HG03045 (cell line): ENCODE results near the gene RAD51B.
"Not testable (repeated sequence)": the region's sequence is repeated elsewhere in the genome, so short reads cannot be mapped to it uniquely, and the experiment has no call there.

Experiments used
- ATAC-seq: cut with Tn5 transposase; IDR thresholded peaks from one replicate; pipeline ENCODE4 v1.9.1; 2021; ENCODE audit warnings: mild to moderate bottlenecking, moderate library complexity; ENCODE audit not compliant: unreplicated experiment

Gene RAD51B

DNA sequence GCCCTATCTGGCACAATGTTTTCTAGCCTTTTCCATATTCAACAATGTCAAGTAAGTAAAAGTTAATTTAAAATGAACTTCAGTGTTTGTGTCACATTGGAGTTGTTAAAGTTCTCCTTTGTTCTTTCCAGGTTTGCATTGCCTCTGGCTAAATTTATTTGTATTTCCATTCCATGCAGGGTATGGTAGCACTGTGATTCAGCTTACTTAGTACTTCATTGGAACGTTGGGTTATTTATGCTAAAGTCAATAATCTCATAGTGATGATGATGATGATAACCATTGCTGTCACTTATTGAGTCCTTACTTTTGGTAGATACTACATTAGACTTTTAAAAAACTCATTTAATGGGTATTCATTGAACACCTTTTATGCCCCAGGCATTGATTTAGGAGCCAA is 286.9 kb downstream of the RAD51B start:
- ATAC-seq, result no peak

DNA sequence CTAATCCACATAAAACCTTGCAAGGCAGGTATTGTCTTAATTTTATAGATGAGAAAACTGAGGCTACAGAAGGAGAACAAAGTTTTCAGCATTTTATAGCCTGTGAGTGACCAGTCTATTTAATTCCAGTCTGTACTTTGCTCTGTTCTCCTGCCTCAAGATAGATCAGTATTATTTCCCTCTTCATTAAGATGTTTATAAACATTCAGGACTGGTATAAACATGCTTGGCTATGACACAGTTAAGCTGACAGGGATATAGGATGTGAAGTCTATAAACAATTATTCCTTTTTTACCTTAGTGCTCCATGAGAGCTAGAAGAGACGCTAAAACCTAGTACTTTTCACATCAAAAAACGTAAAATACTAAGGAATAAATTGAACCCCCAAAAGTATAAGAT is 287.3 kb downstream of the RAD51B start:
- no peak for ATAC-seq

DNA sequence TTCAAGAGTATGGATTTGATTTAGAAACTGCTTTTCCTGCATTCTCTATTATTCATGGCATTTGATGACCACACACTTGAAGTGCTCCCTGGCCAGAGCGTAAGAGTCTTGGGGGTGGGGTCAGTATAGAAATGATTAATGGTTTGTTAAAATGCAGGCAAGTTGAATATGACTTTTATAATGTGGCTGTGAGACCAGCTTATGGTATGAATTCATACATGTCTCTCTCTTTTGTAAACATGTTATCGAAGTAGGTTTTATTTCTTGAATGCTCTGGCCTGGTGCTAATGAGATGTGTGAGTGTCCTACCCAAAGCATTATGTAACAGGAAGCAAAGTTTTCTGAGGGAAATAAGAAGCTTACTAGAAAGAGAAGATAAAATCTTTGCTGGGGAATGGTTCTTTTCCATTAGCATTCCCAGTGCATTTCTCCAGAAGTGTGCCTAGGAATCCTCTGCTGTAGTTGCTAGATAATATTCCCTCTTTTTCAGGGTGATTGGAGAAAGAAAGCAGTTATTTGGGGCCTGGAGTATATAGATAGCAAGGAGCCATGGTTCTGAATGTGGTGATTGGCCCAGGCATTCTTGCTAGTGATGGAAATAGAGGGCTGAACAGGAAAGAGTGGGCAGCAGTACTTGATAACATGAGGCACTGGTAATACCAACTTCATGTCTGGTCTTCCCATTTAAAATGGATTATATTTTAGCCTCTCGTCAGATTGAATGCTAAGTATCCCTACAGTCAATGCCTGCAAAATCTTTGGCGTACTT is 289.7 kb downstream of the RAD51B start:
- no peak for ATAC-seq

DNA sequence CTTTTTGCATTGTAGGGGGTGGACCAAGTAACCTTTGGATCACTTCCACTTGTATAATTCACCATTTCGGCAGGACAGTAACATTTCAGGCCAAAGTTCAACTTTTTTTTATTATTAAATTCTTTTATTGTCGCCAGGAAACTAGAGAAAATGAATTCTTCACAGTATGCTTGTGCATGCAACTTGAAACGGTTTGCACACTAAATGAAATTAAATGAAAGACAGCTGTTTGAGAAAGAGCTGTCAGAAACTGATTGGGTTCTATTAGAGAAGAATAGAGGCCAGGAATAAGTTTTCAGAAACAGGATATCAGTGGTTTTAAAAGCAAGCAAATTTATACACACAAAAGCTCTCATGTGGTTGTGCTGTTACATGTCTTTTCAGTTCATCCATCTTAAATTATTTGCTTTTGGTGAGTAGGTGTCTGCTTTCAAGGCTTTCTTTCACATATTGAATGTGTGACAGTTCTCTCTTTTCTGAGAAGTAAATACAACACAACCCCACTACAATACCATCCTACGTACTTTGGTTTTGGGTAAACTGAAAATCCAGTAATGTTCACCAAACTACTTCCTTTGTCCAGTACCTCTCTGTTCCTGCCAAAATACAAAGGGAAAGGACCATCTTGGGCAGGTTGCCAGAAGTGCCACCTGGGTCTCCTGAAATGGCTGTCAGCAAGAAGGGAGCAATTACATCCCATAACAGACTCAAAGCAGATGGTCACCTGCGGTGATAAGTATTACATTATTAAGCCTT is 291.7 kb downstream of the RAD51B start:
- no peak for ATAC-seq

DNA sequence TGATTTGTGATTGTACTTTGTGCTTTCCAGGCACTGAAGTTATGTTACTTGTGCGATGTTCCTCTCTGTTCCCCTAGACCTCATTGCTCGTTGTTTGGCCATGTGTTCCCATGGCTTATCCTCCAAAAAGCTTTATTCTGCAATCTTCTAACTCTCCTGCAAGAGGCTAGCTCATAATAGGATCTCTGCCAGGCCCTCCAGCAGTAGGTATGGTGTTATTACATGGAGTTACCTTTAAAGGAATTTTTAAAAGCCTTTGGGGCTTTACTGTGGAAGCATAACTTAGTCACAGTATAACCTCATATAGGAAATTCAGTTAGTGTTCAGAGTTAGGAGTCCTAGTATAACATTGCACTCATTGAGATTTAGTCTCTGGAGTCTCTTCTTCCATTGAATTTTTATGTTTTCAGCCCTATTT is 292.3 kb downstream of the RAD51B start:
- ATAC-seq, result no peak

DNA sequence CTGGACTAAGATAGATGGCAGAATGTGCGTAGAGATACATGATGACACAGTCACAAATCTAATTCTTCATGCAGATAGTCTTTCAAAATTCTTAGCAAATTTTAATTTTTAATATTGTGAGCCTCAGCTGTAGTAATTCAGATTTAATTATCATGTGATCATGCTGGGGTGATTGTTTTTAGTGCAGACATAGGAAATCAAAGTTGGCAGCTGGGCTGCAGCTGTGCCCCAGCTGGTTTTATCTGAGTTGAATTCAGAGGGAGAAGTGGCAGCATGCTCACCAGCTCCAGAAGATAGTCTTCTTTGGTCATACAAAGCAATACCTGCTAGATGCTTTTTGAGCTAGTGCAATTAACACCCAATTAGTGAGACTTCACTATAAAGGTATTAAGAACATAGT is 292.9 kb downstream of the RAD51B start:
- no peak for ATAC-seq

DNA sequence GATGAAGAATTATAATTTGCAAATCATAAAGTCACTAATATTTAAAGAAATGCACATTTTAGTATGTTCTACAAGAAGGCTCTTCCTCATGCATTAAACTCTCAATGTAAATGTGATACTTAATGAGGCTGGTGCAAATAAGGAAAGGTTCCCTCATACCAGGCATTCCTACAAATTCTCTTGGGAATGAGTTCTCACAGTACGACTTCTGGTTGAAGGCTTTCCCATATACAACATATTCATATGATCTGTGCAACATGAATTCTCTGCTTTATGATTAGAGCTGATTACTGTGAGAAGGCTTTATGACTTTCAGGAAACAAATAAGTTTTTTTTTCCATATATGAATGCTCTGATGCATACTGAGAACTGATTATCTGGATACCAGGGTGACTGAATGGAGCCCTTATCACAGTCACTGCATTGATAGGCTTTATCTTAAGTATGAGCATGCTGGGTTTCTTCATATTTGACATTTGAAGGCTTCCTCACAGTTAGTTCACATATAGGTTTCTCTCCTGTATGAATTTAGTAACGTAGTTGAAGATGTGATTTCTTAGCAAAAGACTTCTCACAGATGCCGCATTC is 293.9 kb downstream of the RAD51B start:
- ATAC-seq, result no peak

DNA sequence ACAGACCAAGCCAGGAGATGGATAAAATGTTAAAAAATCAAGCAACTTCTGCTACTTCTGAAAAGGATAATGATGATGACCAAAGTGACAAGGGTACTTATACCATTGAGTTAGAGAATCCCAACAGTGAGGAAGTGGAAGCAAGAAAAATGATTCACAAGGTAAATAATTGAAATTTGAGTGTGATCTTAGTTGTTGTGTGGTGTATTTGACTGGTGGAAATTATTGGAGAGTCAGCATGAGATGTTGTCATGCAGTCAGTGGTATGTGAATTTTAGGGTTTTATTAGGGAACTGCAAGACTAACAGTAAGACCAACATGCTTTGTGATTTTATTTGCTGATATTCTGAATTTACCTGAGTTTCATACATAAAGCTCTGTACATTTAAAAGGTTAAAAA is 296.4 kb downstream of the RAD51B start:
- not testable (repeated sequence) for ATAC-seq

DNA sequence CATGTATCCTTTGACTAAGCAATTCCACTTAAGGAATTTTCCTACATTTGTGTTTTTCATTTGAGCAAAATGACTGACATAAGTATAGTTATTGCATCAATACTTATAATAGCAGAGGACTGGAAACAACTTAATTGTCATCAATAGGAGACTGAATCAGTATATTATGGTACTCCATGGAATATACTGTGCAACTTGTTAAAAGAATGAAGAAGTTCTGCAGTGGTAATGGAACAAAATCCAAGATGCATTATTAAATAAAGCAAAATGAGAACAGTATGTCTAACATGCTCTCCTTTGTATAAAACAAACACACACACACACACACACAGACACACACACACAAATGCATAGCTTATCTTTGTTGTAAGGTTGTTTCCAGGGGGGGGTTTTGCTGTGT is 303.1 kb downstream of the RAD51B start:
- ATAC-seq, result no peak

DNA sequence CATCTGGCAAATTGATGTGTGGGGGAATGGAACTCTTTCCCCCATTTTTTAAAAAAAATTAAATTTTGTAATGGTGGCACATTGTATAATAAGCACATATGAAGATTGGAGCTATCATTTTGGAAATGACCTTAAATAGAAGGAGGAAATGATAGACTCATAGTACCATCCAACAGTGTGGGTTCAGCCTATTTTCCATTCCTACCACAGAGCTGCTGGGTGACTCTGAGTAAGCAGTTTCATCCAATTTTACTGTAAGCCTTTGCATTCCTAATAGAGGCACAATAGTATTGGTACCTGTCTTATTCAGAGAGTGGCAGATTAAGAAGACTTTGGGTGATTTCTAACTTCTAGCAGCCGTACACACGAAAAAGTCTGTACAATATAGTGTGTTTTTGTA is 304.5 kb downstream of the RAD51B start:
- no peak for ATAC-seq

DNA sequence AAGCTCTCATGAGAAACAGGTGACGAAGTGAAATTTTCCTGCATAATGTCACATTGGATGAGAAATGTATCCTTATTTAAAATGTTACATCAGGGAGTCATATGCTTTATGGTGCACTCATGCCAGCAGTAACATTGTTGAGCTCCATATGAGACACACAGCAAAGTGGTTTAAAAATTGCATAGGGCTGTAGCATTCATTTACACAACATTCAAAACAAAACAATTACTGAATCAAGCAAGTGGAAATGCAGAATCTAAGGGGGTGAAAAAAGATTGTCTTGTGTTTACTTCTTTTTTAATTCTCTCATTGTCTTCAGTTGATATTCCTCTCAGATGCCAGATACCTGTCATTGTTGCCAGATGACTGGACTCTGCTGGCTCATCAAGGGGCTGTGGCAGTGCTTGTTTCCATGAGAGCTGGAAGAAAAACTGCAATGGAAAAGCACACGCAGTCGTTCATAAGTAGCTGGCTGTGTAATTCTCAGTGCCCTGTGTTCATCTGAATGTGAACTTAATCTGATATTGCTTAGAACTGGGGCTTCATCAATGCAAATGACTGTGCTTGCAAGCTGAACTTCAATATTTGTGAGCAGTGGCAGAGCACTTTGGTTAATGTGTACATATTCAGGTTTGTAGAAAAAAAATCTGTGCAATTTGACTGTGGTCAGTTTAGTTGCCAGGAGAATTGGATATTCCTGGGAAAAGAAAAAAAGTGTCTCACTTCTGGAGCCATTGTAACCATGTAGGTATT is 305.6 kb downstream of the RAD51B start:
- no peak for ATAC-seq

DNA sequence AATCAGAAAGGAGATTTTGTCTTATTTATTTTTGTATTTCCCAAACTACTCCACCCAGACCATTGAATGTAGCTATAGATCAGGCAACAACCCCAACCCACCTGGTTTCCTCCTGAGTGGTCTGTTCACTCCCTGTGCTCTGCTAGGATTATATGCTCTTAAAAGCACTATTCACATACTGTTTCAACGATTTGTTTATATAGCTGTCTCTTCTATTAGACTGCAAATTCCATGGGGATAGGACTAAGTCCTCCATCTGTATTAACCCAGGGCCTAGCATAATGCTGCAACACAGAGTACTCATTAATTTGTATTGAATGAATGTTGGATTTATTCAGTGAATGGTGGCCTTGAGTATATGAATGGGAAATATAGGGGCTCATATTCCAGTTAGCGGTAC is 307.6 kb downstream of the RAD51B start:
- ATAC-seq, result no peak

DNA sequence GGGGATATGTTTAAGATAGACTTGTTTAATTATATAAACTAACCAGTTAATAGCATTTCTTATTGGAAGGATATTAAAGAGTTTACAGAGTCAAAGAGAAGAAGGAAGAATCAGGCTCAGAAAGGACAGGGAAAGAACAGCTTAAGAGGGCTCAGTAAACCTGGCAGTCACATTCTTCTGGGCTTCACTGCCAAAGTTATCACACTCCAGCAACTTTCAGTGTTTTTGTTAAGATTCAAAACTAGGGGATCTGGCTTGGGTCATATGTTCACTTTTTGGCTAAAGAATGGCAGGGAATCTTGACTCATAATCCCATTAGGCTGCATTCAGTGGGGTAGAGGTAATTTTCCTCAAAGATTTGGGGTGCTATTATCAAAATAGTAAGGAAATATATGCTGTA is 312.3 kb downstream of the RAD51B start:
- no peak for ATAC-seq

DNA sequence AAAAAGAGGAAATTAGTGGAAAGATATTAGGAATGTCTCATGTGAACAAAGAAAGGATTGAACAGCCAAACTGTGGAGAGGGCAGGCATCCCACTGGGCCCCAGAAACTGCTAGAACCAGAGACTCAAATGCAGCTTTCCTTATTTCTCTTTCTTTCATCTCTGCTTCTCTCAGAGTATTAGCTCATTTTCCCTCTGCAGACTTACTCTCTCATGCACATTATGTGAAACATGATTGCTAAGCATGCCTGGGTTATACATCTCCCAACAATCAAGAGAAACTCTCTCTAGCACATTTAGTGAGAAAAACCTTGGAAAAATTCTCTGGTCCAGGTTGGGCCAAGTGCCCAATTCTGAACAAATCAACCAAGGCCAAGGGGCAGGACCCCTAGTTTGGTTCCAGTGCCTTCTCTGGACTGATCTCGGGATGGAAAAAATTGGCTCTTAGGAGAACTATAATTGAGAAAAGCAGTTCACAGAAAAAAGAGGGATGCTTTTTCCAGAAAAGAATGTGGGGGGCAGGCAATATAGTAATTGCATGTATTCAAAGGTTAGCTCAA is 313.1 kb downstream of the RAD51B start:
- ATAC-seq, result no peak

DNA sequence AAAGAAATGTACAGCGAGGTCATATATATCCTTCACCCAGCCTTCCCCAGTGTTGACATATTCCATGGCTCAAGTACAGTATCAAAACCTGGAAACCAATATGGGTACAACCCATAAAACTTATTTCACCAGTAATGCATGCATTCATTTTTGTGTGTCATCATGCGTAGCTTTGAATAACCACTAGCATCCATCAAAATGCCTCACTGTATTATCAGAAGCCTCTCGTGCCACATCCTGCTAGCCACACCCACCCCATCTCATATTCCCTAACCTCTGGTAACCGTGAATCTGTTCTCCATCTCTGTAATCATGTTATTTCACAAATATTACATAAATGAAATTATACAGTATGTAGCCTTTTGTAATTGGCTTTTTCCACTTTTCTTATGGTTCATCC is 314.3 kb downstream of the RAD51B start:
- ATAC-seq, result no peak

DNA sequence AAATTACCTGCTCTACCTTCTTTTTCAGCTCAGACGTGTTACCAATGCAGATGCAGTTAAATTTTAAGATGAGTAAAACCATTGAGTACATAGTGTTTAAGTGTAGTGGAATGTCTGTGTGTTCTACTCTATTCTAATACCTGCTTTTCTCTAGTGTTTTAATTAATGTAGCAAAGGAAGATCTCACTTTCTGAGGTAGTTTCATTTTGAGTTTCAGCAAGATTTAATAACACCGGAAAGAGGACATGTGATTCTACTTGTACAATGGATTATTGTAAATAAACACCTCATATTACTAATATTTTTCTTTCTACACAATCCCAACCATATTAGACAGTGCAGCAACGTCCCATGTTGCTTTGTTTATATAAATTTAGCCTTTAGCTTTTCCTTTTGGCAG is 315.4 kb downstream of the RAD51B start:
- no peak for ATAC-seq

DNA sequence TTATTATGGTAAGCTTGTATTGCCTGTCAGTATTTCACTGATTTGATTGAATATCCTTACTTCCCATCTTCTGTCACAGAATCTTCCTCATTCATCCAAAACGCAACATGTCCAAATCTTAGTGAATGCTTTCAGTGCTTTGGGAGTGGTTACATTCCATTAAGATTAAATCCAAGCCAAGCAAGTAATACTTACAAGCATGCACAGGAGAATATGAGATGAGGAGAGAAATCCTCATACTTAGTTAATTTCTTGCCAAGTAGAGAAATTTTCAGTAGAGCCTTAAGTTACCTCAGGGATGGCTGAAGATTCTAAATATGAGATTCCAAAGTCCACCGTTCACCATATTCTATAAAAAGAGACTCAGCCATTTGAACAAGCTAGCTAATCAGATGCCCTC is 316.0 kb downstream of the RAD51B start:
- ATAC-seq, result no peak

DNA sequence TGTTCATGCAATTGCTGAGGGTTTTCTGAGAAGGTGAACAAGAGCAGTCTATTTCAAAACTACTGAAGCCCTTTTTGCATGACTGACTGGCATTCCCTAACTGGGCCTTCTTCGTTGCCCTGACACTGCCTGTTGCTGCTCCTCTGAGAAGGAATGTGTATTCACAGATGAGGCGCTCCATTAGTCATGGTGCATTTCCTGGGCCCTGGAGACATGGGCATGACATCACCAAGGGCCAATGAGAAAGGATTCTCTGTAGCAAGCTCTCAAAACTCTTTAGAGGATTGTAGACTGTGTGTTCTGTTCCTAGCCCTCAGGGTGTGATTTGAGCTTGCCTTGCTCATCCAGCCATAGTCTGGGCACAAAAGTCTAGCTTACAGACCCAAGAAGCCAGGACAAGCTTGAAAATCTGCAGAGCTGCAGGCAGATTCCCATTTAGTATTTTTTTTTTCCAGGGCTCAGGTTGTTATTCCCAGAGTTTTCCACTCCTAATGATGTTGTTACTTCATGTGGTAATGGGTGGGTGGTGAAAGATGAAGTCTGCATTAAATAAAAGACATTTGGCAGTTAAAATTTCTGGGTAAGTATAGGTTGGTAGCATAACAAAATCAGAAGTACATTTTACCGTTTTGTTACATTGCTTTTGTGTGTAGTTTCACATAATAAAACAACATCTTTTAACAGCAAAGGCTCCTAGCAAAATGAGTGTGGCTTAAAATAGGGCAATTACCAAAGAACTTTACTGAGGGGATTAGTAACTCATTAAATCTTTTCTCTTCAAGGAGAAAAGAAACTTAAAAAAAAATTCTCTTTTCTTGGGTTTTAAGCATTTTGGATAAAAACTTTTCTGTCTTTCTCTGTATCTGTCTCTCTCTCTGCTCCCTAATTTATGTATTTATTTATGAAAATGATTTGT is 318.4 kb downstream of the RAD51B start:
- no peak for ATAC-seq

DNA sequence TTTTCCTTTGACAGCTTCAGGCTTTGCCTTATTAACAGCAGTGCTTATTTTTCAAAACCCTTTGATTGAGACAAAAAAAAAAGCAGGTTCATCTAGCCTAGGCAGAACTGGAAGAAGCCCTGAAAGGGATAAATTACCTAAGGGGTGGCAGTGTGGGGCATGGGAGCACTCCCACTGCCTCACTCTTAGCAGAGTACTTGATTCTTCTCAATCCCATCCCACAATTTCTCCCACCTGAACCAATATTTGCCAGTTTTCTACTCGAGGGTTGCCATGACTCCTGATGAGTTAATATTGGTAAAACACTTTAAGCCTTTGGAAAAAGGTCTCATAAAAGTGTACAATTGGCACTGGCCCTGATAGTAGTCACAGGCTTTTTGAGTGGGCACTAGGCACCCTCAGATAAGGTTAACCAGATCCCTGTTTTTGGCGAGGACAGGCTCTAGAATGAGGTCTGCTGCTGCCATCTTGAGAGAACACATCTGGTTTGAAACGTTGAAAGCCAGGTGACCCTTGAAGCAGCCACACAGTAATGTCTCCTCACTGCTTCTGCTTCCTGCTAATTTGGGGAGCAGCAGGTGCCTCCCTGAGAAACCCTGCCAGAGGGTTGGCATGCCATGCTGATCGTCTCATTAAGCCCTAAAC is 320.0 kb downstream of the RAD51B start:
- no peak for ATAC-seq
